ENCODE measurements around the gene TRH. TPM values are rescaled to one million over a fixed set of nuclear protein-coding genes. Genes with fewer than 3 reads are reported as not detected.

Gene TRH
- total and polyA plus RNA-seq, 2 of the 8 experiments (the other 6 are each of a cell fraction or from before 2014, with no cell fraction given) = not detected

DNA sequence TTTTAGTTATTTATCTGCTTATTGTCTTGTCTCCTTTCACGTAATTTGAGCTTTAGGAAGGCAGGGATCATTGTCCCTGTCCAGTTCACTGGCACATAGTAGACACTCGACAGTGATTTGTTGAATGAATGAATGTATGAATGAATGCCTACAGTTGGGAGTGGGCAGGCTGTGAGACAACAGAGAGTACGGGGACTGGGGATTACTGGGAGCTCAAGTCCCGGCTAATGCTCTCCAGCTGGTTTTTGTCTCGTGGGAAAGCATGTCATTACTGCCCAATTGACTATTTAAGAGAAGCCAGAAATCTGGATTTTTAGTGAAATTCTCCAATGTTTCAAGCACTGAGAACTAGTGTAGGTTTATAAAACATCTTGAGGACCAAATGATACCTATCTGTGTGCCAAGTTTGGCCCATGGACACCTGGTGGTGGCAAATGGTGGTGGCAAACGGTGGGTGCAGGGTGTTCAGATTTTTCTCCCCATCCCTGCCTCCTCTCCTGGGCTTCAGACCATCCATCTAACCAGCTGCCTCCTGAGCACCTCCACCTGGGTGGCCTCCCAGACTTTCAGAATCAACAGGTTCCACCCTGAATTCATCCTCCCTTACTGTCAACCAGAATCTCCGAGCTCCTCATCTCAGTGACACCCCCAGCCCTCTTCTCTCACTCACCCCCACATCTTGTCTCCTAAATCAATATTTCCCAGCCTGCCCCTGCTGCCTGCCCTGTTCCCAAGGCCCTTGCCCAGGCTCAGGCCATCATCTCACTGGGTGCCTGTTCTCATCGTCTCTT lies 36.2 kb upstream of the TRH start:
- no peak for TF ChIP-seq POU5F1 (IDR thresholded peaks at IDR 0.05; ENCODE audit: low read depth, low read length)
- no peak for TF ChIP-seq GABPA (IDR thresholded peaks at IDR 0.05; ENCODE audit: borderline replicate concordance, insufficient read depth, low read length)
- TF ChIP-seq, protein P1, sequence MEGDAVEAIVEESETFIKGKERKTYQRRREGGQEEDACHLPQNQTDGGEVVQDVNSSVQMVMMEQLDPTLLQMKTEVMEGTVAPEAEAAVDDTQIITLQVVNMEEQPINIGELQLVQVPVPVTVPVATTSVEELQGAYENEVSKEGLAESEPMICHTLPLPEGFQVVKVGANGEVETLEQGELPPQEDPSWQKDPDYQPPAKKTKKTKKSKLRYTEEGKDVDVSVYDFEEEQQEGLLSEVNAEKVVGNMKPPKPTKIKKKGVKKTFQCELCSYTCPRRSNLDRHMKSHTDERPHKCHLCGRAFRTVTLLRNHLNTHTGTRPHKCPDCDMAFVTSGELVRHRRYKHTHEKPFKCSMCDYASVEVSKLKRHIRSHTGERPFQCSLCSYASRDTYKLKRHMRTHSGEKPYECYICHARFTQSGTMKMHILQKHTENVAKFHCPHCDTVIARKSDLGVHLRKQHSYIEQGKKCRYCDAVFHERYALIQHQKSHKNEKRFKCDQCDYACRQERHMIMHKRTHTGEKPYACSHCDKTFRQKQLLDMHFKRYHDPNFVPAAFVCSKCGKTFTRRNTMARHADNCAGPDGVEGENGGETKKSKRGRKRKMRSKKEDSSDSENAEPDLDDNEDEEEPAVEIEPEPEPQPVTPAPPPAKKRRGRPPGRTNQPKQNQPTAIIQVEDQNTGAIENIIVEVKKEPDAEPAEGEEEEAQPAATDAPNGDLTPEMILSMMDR (IDR thresholded peaks at IDR 0.05; ENCODE audit: control extremely low read depth in 1 of 3, insufficient read depth in 1 of 3, low read depth in 1 of 3, low read length in 3 of 3) = peak; percentile 17 to 44 (median 32); a peak in 3 of 4 replicates
- TF ChIP-seq KDM1A (IDR thresholded peaks at IDR 0.05; ENCODE audit: borderline replicate concordance, low read length) = no peak
- no peak for TF ChIP-seq TEAD4 (IDR thresholded peaks at IDR 0.05; ENCODE audit: low read depth, low read length)
- TF ChIP-seq TBP (IDR thresholded peaks at IDR 0.05; ENCODE audit: low read depth, low read length) = no peak
- no peak for TF ChIP-seq CBX5 (IDR thresholded peaks at IDR 0.05; ENCODE audit: low read depth, low read length)
- Histone ChIP-seq H3K4me1 (replicated peaks in 1 of 4; ENCODE audit: control insufficient read depth in 3 of 4, insufficient read depth in 4 of 4, low read length in 3 of 4) (peaks cover 0 to 3% (median 0%) of the 10 kb centered on the region in 4 experiments; a peak in 2 of 7 replicates), H2BK12ac (ENCODE audit: low read depth, low read length) (no peak overlapping the region), H3K4me2 (ENCODE audit: insufficient read depth in 1 of 2, low read depth in 2 of 2, low read length in 2 of 2) (no peak overlapping the region), H3K9me3 (ENCODE audit: insufficient read depth in 2 of 2, low read depth in 1 of 2, low read length in 1 of 2) (no peaks in the 10 kb centered on the region), H2BK20ac (ENCODE audit: low read length) (no peak overlapping the region), H3K14ac (ENCODE audit: insufficient read length) (no peak overlapping the region), H4K20me1 (replicated peaks in 1 of 2; ENCODE audit: control insufficient read depth in 1 of 2, insufficient read depth in 2 of 2, low read length in 2 of 2) (no peaks in the 10 kb centered on the region), H4K5ac (ENCODE audit: insufficient read length, low read depth, low read length) (no peak overlapping the region), H3K79me1 (ENCODE audit: low read depth, low read length) (no peaks in the 10 kb centered on the region), H3K4me3 (ENCODE audit: extremely low read depth in 1 of 4, insufficient read depth in 2 of 4, low read depth in 3 of 4, low read length in 4 of 4) (no peak overlapping the region), H2AFZ (ENCODE audit: low read length) (no peak overlapping the region), H2BK15ac (ENCODE audit: low read length) (no peak overlapping the region), H3K9ac (replicated peaks in 1 of 4; ENCODE audit: extremely low read depth in 1 of 4, low read depth in 3 of 4, low read length in 3 of 4) (no peak overlapping the region), H4K91ac (replicated peaks; ENCODE audit: insufficient read length, low read length) (no peak overlapping the region), H3K36me3 (ENCODE audit: control insufficient read depth in 2 of 4, insufficient read depth in 4 of 4, low read length in 3 of 4) (no peaks in the 10 kb centered on the region), H3K23ac (ENCODE audit: insufficient read length) (no peak overlapping the region), H2BK5ac (ENCODE audit: low read depth, low read length) (no peak overlapping the region), H3K23me2 (ENCODE audit: low read depth, low read length) (no peaks in the 10 kb centered on the region), H3K27ac (ENCODE audit: low read depth, low read length) (no peak overlapping the region), H3K18ac (ENCODE audit: extremely low read depth, low read length) (no peak overlapping the region), H3K79me2 (ENCODE audit: control insufficient read depth in 1 of 2, insufficient read depth in 2 of 2, low read length in 2 of 2) (no peaks in the 10 kb centered on the region), H3K27me3 (replicated peaks in 1 of 4; ENCODE audit: control insufficient read depth in 3 of 4, extremely low read depth in 1 of 4, insufficient read depth in 3 of 4, low read length in 3 of 4) (0 out of 7 replicates have a peak, but pooled peaks cover 0 to 5% (median under 1%) of the 10 kb centered on the region in 4 experiments), H4K8ac (ENCODE audit: extremely low read depth, insufficient read depth, low read length) (no peak overlapping the region), H2BK120ac (replicated peaks; ENCODE audit: low read depth, low read length) (no peak overlapping the region), H3K4ac (replicated peaks; ENCODE audit: insufficient read length, low read depth, low read length) (no peak overlapping the region), H3K56ac (replicated peaks; ENCODE audit: insufficient read length, low read depth, low read length) (no peak overlapping the region), H2AK5ac (ENCODE audit: low read depth, low read length) (no peak overlapping the region)
- ChIA-PET POLR2A (ENCODE audit: partially characterized antibody) (interaction anchor here (1.2 kb wide), 1 partner anchor 46 kb away, joined by 3 read pairs; no protein-coding TSS in a partner anchor), CTCF (ENCODE audit: partially characterized antibody) (interaction anchor here (0.6 to 6.4 kb wide), 21 partner anchors 9 to 386 kb away, joined by 3 to 99 read pairs (median 3); no protein-coding TSS in a partner anchor)
- 89% methylated on average over 8 of the region's 8 CpGs; no CpG with 5 or more reads in 1 of the 2 experiments for WGBS, 2 experiments (ENCODE audit: extremely low coverage in 1 of 2, insufficient coverage in 1 of 2, insufficient read length in 1 of 2, insufficient replicate concordance in 2 of 2, low coverage in 1 of 2, low lambda C conversion rate in 2 of 2, missing lambda C conversion rate in 1 of 2)
- no peak for FAIRE-seq
- DNase-seq (ENCODE audit: low read depth in 1 of 2, low spot score in 2 of 2) = no peak

All from H1 (cell line).